ENCODE data around the gene APLP2.

DNA sequence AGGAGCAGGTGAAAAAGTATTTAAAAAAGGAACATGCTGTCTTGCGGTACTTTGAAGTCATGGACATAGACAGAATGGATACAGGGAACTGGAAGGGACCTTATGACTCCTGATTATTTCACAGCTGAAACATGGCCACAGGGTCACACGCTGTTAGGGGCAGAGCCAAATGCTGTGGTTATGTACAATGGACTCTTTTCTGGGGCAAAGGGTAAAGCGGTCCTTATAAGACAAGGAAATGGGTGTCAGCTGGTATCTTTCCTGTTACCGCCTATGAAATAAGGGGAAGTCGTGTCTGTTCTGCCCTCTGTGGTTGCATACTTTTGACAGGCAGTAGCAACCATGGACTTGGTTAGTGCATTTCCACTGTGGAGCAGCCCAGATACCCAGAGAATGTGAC lies 77.1 kb downstream of the APLP2 start:
- no peak for TF ChIP-seq CTCF (IDR thresholded peaks at IDR 0.05)
- no peak for TF ChIP-seq ZFX (IDR thresholded peaks at IDR 0.05; ENCODE audit: borderline replicate concordance)
